GM21529 (cell line): ENCODE measurements around the gene MAPKBP1.

Source experiments
- ATAC-seq: cut with Tn5 transposase; IDR thresholded peaks from one replicate; pipeline ENCODE4 v1.9.1; 2021; ENCODE audit not compliant: unreplicated experiment

The MAPKBP1 gene

DNA sequence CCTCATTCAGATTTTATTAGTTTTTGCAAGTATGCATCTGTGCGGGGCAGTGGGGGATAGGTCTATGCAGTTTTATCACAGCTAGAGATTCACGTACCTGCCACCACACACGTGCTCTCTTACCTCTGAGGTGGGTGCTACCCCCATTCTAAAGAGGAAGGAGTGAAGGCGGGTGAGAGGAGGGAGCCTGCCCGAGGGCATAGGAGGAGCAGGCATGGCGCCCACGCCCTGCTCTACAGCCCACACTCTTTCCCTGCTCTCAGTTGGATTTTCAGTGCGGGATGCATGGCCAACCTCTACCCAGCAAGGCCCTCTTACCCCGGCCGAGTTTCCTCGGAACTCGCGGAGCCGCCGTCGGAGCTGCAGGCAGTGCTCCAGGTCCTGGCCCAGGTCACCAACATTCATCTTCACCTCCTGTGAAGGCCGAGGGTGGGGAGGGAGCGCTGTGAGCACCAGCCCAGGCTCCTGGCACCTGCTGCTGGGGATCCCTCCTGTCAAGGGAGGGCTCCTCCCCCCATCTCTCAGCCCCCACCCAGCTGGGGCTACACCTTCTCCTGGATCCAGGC is 91.3 kb downstream of the MAPKBP1 start:
- no peak for ATAC-seq

DNA sequence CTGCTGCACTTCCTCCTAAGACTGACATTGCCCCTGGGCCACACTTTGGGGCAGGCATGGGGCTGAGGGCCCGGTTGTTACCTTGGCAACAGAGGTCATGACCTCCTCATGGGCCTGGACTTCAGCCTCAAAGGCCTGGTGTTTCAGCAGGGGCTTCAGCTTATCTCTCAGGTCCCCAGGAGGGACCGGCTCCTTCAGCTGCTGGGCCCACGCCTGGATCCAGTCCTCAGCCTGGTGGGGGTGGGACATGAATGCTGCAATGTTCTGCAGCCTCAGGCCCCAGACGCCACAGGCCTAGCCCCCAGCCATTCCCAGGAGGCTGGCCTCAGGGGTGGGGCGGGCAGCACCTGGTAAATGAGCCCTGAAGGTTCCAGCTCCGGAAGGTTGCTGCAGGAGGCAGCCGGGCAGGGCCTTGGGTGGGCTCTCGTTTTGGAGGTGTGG is 92.0 kb downstream of the MAPKBP1 start:
- ATAC-seq = no peak

DNA sequence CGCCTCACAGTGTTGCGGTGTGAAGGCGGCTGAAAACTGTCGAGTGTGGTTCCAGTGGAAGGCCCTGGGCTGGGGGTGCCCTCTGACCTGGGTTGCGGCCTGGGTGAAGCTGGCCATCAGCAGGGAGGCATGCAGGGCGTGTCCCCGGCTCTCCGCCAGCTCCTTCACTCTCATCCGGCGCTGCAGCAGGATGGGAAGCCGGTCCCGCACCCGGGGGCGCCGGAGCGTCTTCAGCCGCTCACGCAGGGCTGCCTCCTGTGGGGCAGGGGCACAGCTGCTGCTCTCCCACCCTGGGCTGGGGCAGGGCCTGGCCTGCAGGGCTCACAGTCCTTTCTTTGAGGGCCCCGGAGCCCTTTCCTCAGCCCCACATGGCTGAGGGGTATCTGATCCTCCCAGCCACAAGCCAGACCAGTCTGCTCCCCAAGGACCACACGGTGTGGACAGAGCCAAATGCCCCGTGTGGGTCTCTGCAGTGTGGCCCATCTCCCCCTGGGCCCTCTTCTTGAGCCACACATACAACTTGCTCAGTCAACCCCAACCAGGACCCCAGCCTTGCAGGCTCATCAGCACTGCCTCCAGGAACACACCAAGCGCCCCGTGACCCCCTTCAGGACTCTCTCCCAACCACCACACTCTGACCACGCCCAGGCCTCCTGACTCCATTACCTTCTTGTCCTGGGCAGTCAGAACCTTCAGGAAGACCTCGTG is 92.7 kb downstream of the MAPKBP1 start:
- no peak for ATAC-seq

DNA sequence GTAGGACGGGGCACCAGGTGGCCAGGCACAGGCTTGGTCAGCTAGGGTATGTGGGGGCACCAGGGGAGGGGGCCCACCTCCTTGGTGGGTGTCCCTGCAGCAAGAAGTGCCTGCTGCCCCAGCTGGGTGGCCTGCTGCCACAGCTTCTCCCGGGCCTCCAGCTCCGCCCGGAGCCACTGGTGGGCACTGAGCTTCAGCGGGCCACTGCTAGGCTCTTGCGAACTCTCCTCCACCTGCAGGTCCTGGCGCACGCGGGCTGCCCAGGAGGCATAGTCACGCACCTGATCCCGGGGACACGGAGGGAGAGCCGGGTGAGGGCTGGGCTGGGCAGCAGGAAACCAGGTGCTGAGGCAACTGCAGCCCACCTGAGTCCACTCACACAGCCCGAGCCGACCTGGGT is 94.0 kb downstream of the MAPKBP1 start:
- no peak for ATAC-seq

DNA sequence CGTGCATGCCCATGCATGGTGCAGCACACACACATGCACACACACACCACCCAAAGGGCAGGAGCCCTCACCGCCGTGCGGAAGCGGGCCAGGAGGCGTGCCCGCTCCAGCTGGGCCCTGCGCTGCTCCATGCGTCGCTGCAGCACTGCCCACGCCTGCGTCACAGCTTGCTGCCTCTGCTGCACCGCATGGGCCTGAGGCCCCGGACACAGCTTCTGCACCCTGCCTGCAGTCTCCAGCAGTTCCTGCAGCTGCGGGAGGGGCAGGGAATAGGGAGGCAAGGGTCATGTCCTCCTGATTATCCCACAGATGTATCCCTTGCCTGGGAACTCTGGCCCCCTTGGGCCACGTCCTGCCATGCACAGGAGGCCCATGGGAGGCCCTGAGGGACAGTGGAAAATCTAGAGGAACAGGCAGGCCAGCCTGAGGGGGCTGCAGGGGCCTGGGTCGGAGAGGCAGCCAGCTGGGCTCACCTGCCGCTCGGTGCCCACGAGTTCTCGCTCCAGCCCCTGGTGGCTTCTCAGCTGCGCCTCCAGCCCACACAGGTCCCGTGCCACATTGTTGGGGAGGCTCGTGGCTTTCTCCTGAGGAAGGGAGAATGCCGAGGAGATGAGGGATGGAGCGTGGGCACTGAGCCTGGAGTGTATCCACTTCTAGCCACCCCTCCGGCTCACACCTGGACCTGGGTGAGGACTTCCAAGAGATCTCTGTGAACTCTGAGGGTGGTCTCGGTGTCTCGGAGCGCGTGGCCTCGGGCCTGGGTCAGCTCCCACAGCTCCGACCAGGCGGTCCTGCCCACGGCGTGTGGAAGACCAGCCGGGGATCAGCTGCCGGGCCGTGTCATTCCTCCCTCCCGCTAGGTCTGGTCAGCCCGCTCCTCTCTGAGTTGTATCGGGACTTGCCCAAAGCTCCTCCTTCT is 95.7 kb downstream of the MAPKBP1 start:
- ATAC-seq = no peak

DNA sequence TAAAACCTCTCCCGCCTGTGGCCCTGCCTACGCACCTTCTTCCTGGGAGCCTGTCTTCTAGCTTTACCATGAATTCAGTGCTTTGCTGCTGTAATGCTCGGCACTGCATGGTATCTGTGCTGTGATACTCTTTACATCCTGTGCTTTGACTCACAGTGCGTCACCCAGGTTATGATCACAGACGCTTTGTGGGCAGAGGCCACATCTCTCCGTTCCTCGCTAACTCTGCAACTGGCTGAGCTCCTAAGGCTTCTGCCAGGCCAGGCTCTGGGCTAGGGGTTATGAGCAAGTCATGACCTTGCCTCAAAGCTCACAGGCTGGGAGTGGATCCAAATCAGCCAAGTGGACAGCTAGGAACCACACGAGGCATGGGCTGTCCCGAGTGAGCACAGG is 96.4 kb downstream of the MAPKBP1 start:
- no peak for ATAC-seq

DNA sequence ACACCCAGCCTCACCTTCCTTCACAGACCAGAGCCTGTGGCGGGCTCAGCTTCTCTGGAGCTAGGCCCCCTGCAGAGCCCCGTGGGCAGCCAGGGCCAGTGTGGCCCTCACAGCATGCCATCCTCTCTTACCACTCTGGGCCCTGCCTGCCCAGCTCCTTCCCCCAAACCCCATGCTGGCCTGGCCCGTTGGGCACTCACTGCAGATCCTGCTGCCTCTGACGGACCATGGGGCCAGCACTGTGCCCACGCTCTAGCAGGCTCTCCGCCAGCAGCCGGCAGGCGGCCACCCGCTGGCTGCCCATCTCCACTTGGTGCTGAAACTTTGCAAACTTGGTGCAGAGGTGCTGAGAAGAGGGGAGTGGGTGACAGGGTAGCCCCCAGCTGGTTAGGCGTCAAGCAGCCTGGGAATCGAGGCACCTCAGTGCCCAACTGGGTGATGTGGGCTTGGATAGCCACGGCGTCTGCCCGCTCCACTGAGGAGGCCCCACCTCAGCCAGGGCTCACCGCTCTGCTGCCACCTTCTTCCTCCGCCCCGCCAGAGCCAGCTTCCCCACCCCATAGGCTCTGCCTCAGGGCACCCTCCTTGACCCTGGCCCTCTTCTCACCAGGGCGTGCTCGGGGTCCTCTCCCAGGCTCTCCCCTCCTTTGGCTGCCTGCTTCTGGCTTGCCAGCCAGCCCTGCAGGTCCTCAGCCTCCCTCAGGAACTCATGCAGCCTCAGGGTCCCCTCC is 97.1 kb downstream of the MAPKBP1 start:
- no peak for ATAC-seq

DNA sequence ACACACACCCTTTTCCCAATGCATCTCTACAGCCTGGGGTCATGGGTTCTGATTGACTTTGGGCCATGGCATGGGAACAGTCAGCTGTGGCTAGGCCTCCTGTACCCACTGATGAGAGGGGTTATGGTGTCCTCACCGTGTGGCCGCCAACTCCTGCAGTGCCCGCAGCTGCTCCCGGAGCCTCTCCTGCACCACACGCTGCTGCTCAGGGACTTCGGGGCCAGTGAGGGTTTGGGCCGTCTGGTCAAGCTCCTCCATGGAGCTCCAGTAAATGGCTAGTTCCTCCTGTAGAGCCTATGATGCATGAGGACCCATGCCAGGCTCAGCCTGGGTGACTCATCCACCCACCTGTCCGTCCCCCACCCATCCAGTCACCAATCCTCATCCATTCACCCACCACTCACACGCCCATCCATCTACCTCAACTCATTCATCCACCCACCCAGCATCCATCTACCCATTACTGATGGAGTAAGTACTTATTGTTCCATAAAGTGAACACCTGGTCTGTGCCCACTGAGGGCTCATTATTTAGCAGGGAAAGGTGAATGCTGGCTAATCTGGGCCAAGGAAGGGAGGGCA is 98.0 kb downstream of the MAPKBP1 start:
- ATAC-seq = no peak

DNA sequence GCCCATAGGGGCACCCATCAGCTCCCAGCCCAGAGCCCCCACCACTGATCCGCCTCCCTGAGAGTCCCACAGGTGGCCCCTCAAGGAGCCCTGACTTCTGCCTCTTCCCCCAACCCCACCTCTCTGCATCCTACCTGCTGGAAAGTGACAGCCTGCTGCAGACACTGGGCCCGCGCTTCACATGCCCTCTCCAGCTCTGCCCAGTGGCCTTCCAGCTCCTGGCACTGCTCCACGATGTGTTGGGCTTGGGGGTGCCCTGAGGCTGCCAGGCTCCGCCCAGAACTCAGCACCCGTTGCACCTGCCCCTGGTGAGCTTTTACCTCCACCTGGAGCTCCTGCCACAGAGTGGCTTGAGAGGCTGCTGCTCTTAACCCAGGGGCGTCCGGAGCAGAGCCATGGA is 99.4 kb downstream of the MAPKBP1 start:
- ATAC-seq = no peak

DNA sequence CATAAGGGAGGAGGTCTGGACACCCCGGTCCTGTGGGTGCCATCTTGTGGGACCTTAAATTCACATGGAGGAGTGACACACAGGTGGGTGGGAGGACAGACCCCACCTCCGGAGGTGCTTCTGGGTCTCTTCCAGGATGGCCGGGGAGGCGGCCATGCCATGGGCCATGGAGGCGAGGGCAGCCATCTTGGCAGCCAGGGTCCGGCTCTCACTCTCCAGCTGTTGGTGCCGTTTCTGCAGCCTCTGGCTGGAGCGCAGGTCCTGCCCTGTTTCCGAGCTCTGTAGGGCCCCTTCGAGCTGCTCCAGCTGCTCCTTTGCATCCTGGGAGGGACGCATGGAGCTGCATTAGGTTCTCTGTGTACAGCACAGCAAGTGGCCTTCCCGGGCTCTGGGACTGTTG is 100.5 kb downstream of the MAPKBP1 start:
- no peak for ATAC-seq

DNA sequence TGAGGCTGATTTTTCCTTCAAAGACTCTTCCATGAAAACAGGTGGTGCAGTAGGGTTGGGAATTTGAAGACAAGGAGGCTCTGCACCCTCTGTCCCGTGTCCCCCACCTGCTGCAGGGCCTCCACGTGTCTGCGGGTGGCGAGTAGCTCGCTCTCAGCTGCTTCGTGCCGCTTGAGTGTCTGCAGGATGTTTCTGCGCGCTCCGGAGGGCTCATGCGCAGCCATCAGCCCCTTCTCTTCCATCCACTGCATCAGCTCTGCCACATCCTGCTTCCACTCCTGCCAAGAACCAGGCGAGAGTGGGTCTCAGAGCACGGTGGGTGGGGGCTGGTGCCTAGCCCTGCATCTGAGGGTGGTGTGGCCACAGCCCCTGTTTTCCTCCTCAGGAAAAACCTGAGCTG is 101.7 kb downstream of the MAPKBP1 start:
- no peak for ATAC-seq

DNA sequence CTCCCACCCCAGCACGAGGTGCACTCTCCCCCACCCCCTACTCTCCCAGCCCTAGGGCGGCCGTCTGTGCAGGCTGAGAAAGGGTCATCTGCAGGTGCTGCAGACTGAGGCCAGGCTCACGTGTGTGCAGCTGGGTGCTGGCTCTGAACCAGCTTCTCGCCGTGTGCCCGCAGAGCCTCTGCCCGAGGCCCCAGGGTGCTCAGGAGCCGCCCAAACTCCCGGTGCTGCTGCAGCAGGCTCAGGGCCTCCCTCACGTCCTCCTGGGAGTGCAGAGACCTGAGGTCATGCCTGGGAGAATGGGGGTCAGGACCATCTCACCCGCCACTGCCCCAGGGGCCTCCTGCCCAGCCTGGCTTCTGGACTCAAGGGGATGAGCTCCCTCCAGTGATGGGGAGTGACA is 102.4 kb downstream of the MAPKBP1 start:
- ATAC-seq = no peak
